Activated gamma-delta T cell treated with Interleukin-2 at 50 U/mL for 16 hours (primary cell): ENCODE results near the gene IDE.
A peak's percentile ranks its signal among the peaks of the same experiment; 100 is the strongest.
"Not testable (repeated sequence)": the region's sequence is repeated elsewhere in the genome, so short reads cannot be mapped to it uniquely, and the experiment has no call there.

ENCODE experiments used
- DNase-seq: peaks from one replicate; pipeline ENCODE4 v3.0.0-alpha.2; 2020

Gene IDE

GRCh38 chr10:92573798-92574547 is at the start of gene IDE:
Gene IDE (minus strand): TSS chr10:92574093. CDS start chr10:92574019, 74 bp downstream.
- peak; percentile 71 for DNase-seq

- DNase-seq = no peak
Measured at GRCh38 chr10:92619368-92619767, 45.5 kb upstream of the IDE start.

- no peak for DNase-seq
Measured at GRCh38 chr10:92615515-92615914, 41.6 kb upstream of the IDE start.

GRCh38 chr10:92604841-92605240 is 30.9 kb upstream of the IDE start:
- DNase-seq = no peak

GRCh38 chr10:92598321-92598720 is 24.4 kb upstream of the IDE start:
- no peak for DNase-seq

- no peak for DNase-seq
Measured at GRCh38 chr10:92595505-92595904, 21.6 kb upstream of the IDE start.

GRCh38 chr10:92593619-92594588 is 20.0 kb upstream of the IDE start:
- no peak for DNase-seq

GRCh38 chr10:92592761-92593618 is 19.1 kb upstream of the IDE start, which contains the start of gene KIF11:
Gene KIF11 (plus strand): TSS chr10:92593130. CDS start chr10:92593376, 246 bp downstream.
- DNase-seq = peak; percentile 96

- peak; percentile 86 for DNase-seq
Measured at GRCh38 chr10:92591550-92592022, 17.7 kb upstream of the IDE start.

- DNase-seq = no peak
Measured at GRCh38 chr10:92590623-92591549, 17.0 kb upstream of the IDE start.

GRCh38 chr10:92582347-92582746 is 8.5 kb upstream of the IDE start:
- not testable (repeated sequence) for DNase-seq

GRCh38 chr10:92575961-92576360 is 2.1 kb upstream of the IDE start:
- DNase-seq = no peak

GRCh38 chr10:92574548-92575261 is 812 bp upstream of the IDE start:
- DNase-seq = no peak

GRCh38 chr10:92573091-92573797 is 649 bp downstream of the IDE start:
- no peak for DNase-seq

GRCh38 chr10:92572362-92573090 is 1.4 kb downstream of the IDE start:
- no peak for DNase-seq

- no peak for DNase-seq
Measured at GRCh38 chr10:92571649-92572048, 2.2 kb downstream of the IDE start.

GRCh38 chr10:92569663-92570062 is 4.2 kb downstream of the IDE start:
- DNase-seq = not testable (repeated sequence)

- no peak for DNase-seq
Measured at GRCh38 chr10:92569071-92569470, 4.8 kb downstream of the IDE start.

GRCh38 chr10:92567952-92568600 is 5.8 kb downstream of the IDE start:
- DNase-seq = no peak
